ENCODE data around the gene FAM241B.

Gene FAM241B
- 0.67 to 4.0 (median 3.2) reads per million in 9 experiments for total RNA-seq

- no peaks in the 10 kb centered on the region for H3K27me3 Mint-ChIP-seq
- H3K4me1 Mint-ChIP-seq (ENCODE audit: low read depth in 2 of 2): peaks cover 3 to 7% of the 10 kb centered on the region in 2 donors
- ATAC-seq (replicated peaks) (peak; percentile 98), DNase-seq (peak; percentile 63 to 69 (median 68))
- H3K36me3 Mint-ChIP-seq (ENCODE audit: insufficient read depth): peaks cover 4% of the 10 kb centered on the region
- H3K4me3 Mint-ChIP-seq: peak within 1 kb of the TSS; percentile 68 to 71
- no peaks in the 10 kb centered on the region for H3K9me3 Mint-ChIP-seq
- H3K27ac Mint-ChIP-seq: peak within 1 kb of the TSS in 1 of 2 donors; percentile 67
These were observed at the start of gene FAM241B for GRCh38 chr10:69629897-69630650. FAM241B (plus strand) TSS chr10:69630247; CDS start chr10:69631744, 1,497 bp downstream.

- no peak for ATAC-seq (replicated peaks)
- H3K27ac Mint-ChIP-seq: no peak overlapping the region
- DNase-seq: no peak
- H3K4me1 Mint-ChIP-seq (ENCODE audit: low read depth in 2 of 2): no peaks in the 10 kb centered on the region
- H3K9me3 Mint-ChIP-seq: no peaks in the 10 kb centered on the region
- peaks cover 44 to 63% of the 10 kb centered on the region in 2 donors for H3K27me3 Mint-ChIP-seq
- peaks cover 2% of the 10 kb centered on the region for H3K36me3 Mint-ChIP-seq (ENCODE audit: insufficient read depth)
- H3K4me3 Mint-ChIP-seq: no peak overlapping the region
These were observed 49.6 kb upstream of the FAM241B start for GRCh38 chr10:69580435-69580834.

DNA sequence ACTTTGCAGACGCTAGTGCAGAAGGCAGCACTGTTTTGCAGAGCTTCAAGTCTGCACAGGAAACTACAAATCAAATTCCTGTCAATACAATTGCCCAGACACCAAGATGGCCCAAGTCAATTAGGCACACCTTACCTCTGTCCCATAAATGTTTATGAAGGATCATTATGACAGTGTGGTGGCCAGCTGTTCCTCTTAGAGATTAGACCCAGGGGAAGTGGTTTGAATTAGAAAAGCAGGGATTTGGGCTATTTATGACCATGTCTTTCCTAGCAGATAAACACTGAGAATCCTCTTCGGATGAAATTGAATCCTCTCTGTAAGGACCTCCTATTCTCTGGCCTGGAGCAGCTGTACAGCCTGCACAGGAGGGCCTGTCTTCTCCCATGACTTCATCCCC, 46.9 kb upstream of the FAM241B start:
- no peak overlapping the region for H3K27ac Mint-ChIP-seq
- no peaks in the 10 kb centered on the region for H3K9me3 Mint-ChIP-seq
- H3K4me1 Mint-ChIP-seq (ENCODE audit: low read depth in 2 of 2): peaks cover 2 to 3% of the 10 kb centered on the region in 2 donors
- DNase-seq (no peak), ATAC-seq (replicated peaks) (no peak)
- H3K27me3 Mint-ChIP-seq: peaks cover 20 to 37% of the 10 kb centered on the region in 2 donors
- H3K36me3 Mint-ChIP-seq (ENCODE audit: insufficient read depth): no peaks in the 10 kb centered on the region
- no peak overlapping the region for H3K4me3 Mint-ChIP-seq

DNA sequence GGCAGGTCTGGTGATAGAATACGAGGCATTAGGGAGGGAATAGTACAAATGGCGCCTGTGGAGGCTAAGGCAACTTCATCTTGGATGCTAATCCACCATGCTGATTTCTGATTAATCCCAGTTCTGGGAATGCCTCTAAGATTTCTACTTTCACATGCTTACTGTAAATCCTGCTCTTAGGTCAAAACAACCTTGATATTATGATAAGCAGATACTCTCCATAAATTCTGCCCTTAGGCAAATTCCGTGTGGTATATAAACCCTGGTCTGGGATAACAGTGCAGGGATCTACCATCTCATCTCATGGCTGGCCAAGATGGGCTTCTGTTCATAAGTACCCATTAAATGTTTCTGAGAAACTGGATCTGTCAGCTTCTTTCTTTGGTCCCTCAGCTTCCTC, 45.4 kb upstream of the FAM241B start:
- Mint-ChIP-seq H3K27ac (no peak overlapping the region), H3K36me3 (ENCODE audit: insufficient read depth) (no peaks in the 10 kb centered on the region), H3K4me1 (ENCODE audit: low read depth in 2 of 2) (peaks cover 9 to 14% of the 10 kb centered on the region in 2 donors), H3K9me3 (no peaks in the 10 kb centered on the region), H3K27me3 (peaks cover 6 to 22% of the 10 kb centered on the region in 2 donors), H3K4me3 (no peak overlapping the region)
- ATAC-seq (replicated peaks) (no peak), DNase-seq (no peak)

- peak overlapping the region; percentile 59 to 62 for H3K27ac Mint-ChIP-seq
- H3K4me3 Mint-ChIP-seq: peak overlapping the region in 1 of 2 donors; percentile 4
- ATAC-seq (replicated peaks): peak; percentile 21
- no peaks in the 10 kb centered on the region for H3K9me3 Mint-ChIP-seq
- DNase-seq: no peak
- H3K27me3 Mint-ChIP-seq: no peaks in the 10 kb centered on the region
- H3K36me3 Mint-ChIP-seq (ENCODE audit: insufficient read depth): no peaks in the 10 kb centered on the region
- peaks cover 9 to 14% of the 10 kb centered on the region in 2 donors for H3K4me1 Mint-ChIP-seq (ENCODE audit: low read depth in 2 of 2)
These were observed 41.7 kb upstream of the FAM241B start for GRCh38 chr10:69588358-69588757.

DNA sequence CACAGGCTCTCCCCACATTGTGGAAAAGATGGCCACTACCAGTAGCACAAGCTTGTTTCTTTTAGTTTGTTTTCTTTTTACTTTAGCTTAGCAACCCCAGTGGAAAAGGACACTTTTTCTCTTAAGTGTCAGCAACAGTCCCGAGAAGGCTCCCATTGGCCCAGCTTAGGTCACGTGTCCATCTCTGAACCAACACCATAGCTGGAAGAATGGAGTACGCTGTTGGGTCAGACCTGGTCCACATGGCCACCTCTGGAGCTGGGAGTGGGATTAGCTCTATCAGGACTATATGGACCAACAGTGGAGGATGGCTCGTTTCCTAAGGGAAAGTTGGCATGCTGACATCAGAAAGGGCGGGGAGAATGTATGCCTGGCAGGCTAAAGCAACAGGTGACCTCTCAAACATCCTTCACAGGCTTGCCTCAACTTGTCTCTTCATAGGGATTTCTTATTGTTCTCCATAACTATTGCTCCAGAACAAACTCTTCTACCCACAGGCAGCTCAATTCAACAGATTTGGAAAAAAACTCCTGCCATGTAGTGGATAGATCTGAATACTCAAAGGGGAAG, 29.2 kb upstream of the FAM241B start:
- ATAC-seq (replicated peaks) (no peak), DNase-seq (no peak)
- Mint-ChIP-seq H3K4me3 (no peak overlapping the region), H3K36me3 (ENCODE audit: insufficient read depth) (no peaks in the 10 kb centered on the region), H3K27ac (no peak overlapping the region), H3K9me3 (no peaks in the 10 kb centered on the region), H3K27me3 (peaks cover 69 to 75% of the 10 kb centered on the region in 2 donors), H3K4me1 (ENCODE audit: low read depth in 2 of 2) (no peaks in the 10 kb centered on the region)

- Mint-ChIP-seq H3K4me3 (no peak overlapping the region), H3K36me3 (ENCODE audit: insufficient read depth) (no peaks in the 10 kb centered on the region), H3K27ac (no peak overlapping the region), H3K4me1 (ENCODE audit: low read depth in 2 of 2) (no peaks in the 10 kb centered on the region), H3K27me3 (peaks cover 14 to 34% of the 10 kb centered on the region in 2 donors), H3K9me3 (peaks cover 0 to 8% of the 10 kb centered on the region in 2 donors)
- ATAC-seq (replicated peaks): no peak
- no peak for DNase-seq
These were observed 21.0 kb upstream of the FAM241B start for GRCh38 chr10:69609077-69609476.

DNA sequence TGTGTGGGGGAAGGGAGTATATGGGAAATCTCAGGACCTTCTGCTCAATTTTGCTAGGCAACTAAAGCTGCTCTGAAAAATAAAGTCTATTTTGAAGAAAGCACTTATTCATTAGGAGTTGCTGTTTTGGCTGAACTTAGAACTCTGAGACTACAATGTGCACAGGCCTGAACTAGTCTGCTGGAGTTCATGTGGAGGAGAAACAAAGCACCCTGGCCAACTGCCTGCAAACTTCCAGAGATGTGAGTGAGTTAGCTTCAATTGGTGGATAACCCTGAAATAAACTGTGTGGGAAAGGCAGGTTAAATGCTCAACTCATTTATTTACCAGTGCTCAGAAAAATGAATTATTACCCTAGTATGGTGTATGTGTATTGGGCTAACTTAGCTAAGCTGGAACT, 17.3 kb upstream of the FAM241B start:
- Mint-ChIP-seq H3K9me3 (peaks cover 0 to 8% of the 10 kb centered on the region in 2 donors), H3K27ac (no peak overlapping the region), H3K36me3 (ENCODE audit: insufficient read depth) (no peaks in the 10 kb centered on the region), H3K4me3 (no peak overlapping the region), H3K27me3 (peaks cover 6 to 12% of the 10 kb centered on the region in 2 donors), H3K4me1 (ENCODE audit: low read depth in 2 of 2) (no peaks in the 10 kb centered on the region)
- ATAC-seq (replicated peaks): no peak
- no peak for DNase-seq

DNA sequence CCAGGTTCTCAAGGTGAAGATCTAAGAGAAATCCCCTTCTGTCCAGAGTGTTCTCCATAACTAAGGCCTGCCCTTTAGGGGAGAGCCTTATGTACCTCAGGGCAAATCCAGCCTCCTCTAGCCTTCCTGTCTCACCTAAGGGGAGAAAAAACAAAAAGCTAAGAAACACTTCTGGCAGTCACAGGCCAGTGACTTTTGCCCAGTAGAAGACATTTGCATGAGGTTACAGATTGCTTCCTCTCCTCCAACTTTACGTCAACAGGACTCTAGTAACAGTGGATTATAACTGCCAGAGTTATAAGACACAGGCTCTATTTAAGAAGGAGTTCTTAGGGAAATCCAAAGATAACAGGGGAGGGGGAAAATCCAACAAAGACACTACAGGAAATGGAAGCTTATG, 15.9 kb upstream of the FAM241B start:
- Mint-ChIP-seq H3K4me1 (ENCODE audit: low read depth in 2 of 2) (no peaks in the 10 kb centered on the region), H3K36me3 (ENCODE audit: insufficient read depth) (no peaks in the 10 kb centered on the region), H3K9me3 (peaks cover 0 to under 1% of the 10 kb centered on the region in 2 donors), H3K27me3 (peaks cover 6 to 18% of the 10 kb centered on the region in 2 donors), H3K4me3 (no peak overlapping the region), H3K27ac (no peak overlapping the region)
- DNase-seq: no peak
- no peak for ATAC-seq (replicated peaks)

GRCh38 chr10:69616358-69616757, 13.7 kb upstream of the FAM241B start:
- peaks cover 8% of the 10 kb centered on the region in 2 donors for H3K4me1 Mint-ChIP-seq (ENCODE audit: low read depth in 2 of 2)
- peak overlapping the region in 1 of 2 donors; percentile 4 for H3K27ac Mint-ChIP-seq
- H3K36me3 Mint-ChIP-seq (ENCODE audit: insufficient read depth): no peaks in the 10 kb centered on the region
- no peak overlapping the region for H3K4me3 Mint-ChIP-seq
- ATAC-seq (replicated peaks) (no peak), DNase-seq (no peak)
- no peaks in the 10 kb centered on the region for H3K9me3 Mint-ChIP-seq
- H3K27me3 Mint-ChIP-seq: peaks cover 6 to 28% of the 10 kb centered on the region in 2 donors

DNA sequence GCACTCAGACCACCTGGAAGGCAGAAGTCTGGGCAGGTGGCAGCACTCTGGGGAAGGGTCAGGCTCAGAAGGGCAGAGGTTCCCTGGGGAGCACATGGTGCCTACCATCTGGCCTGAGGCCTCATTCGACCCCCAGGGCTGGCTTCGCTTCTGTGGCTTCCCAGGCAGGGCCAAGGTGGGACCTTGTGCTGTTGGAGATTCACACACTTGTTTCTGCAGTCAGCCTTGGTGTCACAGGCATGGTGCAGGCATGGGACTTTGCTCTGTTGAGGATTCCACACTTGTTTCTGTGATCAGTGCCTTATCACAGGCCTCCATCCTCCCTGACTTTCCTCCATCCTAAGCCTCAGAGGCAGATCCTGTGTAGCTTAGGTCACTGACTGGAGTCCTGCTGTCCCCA, 11.3 kb upstream of the FAM241B start:
- no peak overlapping the region for H3K27ac Mint-ChIP-seq
- no peaks in the 10 kb centered on the region for H3K36me3 Mint-ChIP-seq (ENCODE audit: insufficient read depth)
- no peak for ATAC-seq (replicated peaks)
- H3K4me3 Mint-ChIP-seq: no peak overlapping the region
- DNase-seq: no peak
- H3K4me1 Mint-ChIP-seq (ENCODE audit: low read depth in 2 of 2): peaks cover 14 to 15% of the 10 kb centered on the region in 2 donors
- peaks cover 6 to 28% of the 10 kb centered on the region in 2 donors for H3K27me3 Mint-ChIP-seq
- H3K9me3 Mint-ChIP-seq: no peaks in the 10 kb centered on the region

- no peak overlapping the region for H3K27ac Mint-ChIP-seq
- H3K4me3 Mint-ChIP-seq: no peak overlapping the region
- peaks cover 6 to 28% of the 10 kb centered on the region in 2 donors for H3K27me3 Mint-ChIP-seq
- H3K36me3 Mint-ChIP-seq (ENCODE audit: insufficient read depth): no peaks in the 10 kb centered on the region
- H3K9me3 Mint-ChIP-seq: no peaks in the 10 kb centered on the region
- peaks cover 17 to 23% of the 10 kb centered on the region in 2 donors for H3K4me1 Mint-ChIP-seq (ENCODE audit: low read depth in 2 of 2)
- ATAC-seq (replicated peaks) (no peak), DNase-seq (no peak)
These were observed 10.4 kb upstream of the FAM241B start for GRCh38 chr10:69619626-69620025.

- H3K4me1 Mint-ChIP-seq (ENCODE audit: low read depth in 2 of 2): peaks cover 17 to 23% of the 10 kb centered on the region in 2 donors
- DNase-seq (no peak), ATAC-seq (replicated peaks) (no peak)
- peaks cover 6 to 28% of the 10 kb centered on the region in 2 donors for H3K27me3 Mint-ChIP-seq
- no peak overlapping the region for H3K4me3 Mint-ChIP-seq
- no peaks in the 10 kb centered on the region for H3K36me3 Mint-ChIP-seq (ENCODE audit: insufficient read depth)
- no peaks in the 10 kb centered on the region for H3K9me3 Mint-ChIP-seq
- H3K27ac Mint-ChIP-seq: peak overlapping the region in 1 of 2 donors; percentile 16
These were observed 9.4 kb upstream of the FAM241B start for GRCh38 chr10:69620625-69621024.

All from effector memory CD8-positive, alpha-beta T cell (primary cell).